Measurements from ENCODE around the gene SUMF2.
"Not testable (repeated sequence)": the region's sequence is repeated elsewhere in the genome, so short reads cannot be mapped to it uniquely, and the experiment has no call there.

SUMF2 gene

GRCh38 chr7:56063500-56063881, 595 bp upstream of the SUMF2 start:
- DNase-seq, result no peak

DNA sequence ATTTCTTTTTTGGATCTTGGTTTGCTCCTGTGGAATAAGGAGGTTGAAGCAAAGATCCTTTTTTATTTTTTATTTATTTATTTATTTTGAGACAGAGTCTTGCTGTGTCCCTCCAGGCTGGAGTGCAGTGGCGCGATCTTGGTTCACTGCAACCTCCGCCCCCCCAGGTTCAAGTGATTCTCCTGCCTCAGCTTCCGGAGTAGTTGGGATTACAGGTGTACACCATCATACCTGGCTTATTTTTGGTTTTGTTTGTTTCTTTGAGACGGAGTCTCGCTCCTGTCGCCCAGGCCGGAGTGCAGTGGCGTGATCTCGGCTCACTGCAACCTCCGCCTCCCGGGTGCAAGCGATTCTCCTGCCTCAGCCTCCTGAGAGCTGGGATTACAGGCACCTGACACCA, 2.3 kb downstream of the SUMF2 start:
- DNase-seq, result not testable (repeated sequence)

GRCh38 chr7:56074371-56074791, 10.3 kb downstream of the SUMF2 start:
- peak; percentile 44 for DNase-seq

GRCh38 chr7:56077681-56078080, 13.6 kb downstream of the SUMF2 start:
- no peak for DNase-seq

GRCh38 chr7:56078196-56078595, 14.1 kb downstream of the SUMF2 start:
- no peak for DNase-seq

- DNase-seq, result peak; percentile 58
Observed at GRCh38 chr7:56079450-56080185, 15.5 kb downstream of the SUMF2 start.

GRCh38 chr7:56080726-56081435, 16.8 kb downstream of the SUMF2 start:
- not testable (repeated sequence) for DNase-seq

DNA sequence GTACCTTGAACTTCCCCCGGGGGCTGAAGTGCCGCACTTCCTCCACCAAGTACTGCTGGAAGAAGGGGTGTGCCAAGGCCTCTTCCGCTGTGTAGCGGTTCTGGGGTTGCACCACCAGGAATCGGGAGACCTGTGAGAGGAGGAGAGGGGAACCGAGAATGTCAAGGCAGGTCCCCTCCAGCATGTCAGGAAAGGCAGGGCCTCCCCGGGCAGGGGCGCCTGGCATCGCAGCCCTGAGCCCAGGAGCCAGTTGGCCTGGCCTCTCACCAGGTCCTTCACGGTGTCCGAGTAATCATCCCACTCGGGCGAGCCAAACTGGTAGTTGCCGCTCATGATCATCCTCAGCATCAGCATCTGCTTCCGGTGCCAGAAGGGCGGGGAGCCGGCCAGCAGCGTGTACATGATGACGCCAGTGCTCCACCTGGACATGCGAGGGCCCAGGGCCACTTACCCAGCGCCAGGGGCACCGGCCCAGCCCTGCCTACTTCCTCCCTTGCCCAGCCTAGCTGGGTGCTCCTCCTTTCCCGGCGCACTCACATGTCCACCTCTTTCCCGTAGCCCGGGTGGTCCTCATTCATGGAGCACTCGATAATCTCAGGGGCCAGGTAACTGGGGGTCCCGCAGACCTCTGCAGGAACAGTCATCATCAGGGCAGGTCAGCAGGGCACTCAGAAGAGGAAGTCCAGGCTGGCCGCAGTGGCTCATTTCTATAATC, 17.7 kb downstream of the SUMF2 start:
- DNase-seq, result no peak

DNA sequence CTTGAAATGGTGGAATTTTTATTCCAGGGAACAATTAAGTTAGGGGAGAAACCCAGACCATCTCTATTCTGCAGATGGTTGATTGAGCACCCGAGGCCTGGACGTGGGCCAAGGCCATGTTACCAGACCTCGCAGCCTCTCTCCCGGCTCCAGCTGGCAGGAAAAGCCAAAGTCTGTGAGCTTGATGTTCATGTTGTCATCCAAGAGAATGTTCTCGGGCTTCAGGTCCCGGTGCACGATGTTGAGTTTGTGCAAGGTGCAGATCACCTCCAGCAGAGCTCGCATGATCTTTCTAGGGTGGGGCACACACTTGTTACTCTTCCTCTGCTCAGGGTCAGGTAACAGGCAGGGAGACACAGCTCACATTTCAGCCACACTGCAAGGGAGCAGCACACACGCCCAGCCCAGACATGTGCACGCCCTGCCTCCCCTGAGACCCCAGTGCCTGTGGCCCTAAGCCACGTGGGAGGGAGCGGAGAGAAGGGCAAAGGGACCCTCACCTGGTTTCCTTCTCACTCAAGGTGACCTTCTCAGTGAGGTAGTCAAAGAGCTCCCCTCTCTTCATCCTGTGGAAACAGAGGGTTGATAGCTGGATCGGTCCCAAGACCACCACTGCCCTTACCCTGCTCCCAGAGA, 19.2 kb downstream of the SUMF2 start:
- peak; percentile 45 for DNase-seq

GRCh38 chr7:56086761-56087160, 22.7 kb downstream of the SUMF2 start:
- no peak for DNase-seq

- no peak for DNase-seq
Observed at GRCh38 chr7:56087445-56087844, 23.4 kb downstream of the SUMF2 start.

GRCh38 chr7:56091591-56091990, 27.5 kb downstream of the SUMF2 start:
- DNase-seq, result peak; percentile 82

GRCh38 chr7:56092388-56092787, 28.3 kb downstream of the SUMF2 start:
- not testable (repeated sequence) for DNase-seq

- peak; percentile 81 for DNase-seq
Observed at GRCh38 chr7:56092789-56093531, 28.9 kb downstream of the SUMF2 start, which contains the start of gene PHKG1. TSS of gene PHKG1 (minus strand) at chr7:56092952. CDS start at chr7:56088941, 4,011 bp downstream.

DNA sequence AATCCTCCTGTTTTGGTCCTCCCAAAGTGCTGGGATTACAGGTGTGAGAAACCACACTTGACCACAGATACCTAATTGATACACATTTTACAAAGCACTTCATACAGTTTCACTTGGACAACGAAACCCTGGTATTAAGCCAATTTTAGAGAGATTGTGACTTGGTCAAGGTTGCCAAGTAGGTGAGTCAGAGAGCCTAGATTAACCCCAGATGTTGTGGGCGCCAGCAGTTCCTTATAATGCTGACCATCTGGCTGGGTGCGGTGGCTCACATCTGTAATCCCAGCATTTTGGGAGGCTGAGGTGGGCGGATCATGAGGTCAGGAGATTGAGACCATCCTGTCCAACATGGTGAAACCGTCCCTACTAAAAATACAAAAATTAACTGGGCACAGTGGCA, 33.6 kb downstream of the SUMF2 start:
- DNase-seq, result peak; percentile 18

DNA sequence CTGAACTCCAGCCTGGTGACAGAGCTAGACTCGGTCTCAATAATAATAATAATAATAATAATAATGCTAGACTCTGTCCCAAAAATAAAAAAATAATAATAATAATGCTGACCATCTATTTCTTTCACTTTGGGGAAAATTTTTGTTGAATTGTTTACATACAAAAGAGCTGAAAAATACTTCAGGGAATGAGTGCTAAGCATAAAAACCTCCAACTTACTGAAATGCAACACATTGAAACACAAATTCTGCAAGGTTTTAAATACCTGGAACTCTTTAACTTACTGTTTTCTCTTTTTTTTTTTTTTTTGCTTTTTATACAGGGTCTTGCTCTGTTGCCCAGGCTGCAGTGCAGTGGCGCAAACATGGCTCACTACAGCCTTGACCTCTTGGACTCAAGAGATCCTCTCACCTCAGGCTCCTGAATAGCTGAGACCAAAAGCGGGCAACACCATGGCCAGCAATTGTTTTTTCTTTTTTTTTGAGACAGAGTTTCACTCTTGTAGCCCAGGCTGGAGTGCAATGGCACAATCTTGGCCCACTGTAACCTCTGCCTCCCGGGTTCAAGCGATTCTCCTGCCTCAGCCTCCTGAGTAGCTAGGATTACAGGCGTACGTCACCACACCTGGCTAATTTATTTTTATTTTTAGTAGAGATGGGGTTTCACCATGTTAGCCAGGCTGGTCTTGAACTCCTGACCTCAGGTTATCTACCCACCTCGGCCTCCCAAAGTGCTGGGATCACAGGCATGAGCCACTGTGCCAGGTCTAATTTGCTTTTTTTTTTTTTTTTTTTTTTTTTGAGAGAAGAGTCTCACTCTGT, 34.3 kb downstream of the SUMF2 start:
- DNase-seq, result not testable (repeated sequence)

DNA sequence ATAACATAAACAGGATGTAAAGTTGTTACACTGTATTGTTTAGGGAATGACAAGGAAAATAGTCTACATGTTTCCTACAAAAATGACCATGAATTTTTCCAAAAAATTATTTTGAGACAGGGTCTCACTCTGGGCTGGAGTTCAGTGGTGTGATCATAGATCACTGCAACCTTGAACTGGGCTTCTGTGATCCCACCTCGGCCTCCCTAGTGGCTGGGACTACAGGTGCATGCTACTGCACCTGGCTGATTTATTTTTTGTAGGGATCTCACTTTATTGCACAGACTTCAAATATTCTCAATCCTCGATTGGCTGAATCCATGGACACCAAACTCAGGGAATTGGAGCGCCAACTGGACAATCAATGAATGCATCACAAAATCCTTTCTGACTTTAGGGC, 35.6 kb downstream of the SUMF2 start:
- DNase-seq, result no peak

DNA sequence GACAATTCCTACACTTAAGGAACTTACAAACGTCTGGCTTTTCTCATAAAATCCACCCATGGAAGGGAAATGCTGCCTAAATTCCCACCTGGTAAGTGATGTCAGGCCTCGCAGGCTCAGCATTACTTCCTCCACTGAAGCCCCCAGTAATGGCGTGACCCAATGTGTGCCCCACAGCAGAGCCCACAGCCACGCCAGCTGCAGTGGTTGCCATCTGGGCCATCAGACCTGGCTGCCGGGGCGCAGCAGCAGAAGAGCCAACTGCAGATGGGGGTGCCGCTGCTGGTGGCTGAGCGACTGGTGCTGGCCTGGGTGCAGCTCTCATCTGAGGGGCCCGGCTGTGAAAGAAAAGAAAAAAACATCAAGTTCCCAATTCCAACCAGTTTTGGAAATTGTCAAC, 40.1 kb downstream of the SUMF2 start:
- DNase-seq, result not testable (repeated sequence)

GRCh38 chr7:56105508-56105907, 41.4 kb downstream of the SUMF2 start:
- DNase-seq, result no peak

- DNase-seq, result peak; percentile 99
Observed at GRCh38 chr7:56106108-56107073, 42.3 kb downstream of the SUMF2 start, which contains the start of gene CHCHD2. TSS of gene CHCHD2 (minus strand) at chr7:56106476. CDS start at chr7:56106413, 63 bp downstream.
